IPS-18c (cell line): ENCODE data around the gene FOXE1.

Source experiments
- H3K4me3 ChIP-seq: 2 replicates; pipeline ENCODE4 v1.7.0; 2013; ENCODE audit warnings: low read depth, mild to moderate bottlenecking, low read length, moderate library complexity; ENCODE audit not compliant: insufficient read depth
- H3K9me3 ChIP-seq: one replicate; pipeline ENCODE4 v1.6.1; 2013; ENCODE audit warnings: mild to moderate bottlenecking, low read length, moderate library complexity; ENCODE audit not compliant: control insufficient read depth, insufficient read depth

The FOXE1 gene

DNA sequence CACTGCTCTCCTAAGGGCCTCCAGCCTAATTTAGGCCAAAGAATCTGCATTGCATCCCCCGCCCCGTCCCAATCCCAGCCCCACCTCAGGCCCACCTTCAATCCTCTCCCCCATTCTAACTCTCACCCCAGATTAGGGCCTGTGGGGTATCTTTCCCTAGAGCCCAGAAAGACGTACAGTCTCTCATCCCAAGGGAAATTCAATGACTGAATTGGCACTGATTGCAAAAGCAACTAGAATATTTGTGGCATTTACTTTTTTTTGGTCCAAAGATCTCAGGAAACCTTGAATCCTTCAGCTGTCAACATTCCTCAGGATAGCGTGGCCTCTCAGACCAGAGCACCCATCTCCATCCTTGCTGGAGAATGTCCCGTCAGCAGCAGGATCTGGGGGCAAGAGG is 38.7 kb downstream of the FOXE1 start:
- Histone ChIP-seq H3K9me3 (peaks cover 2% of the 10 kb centered on the region), H3K4me3 (no peak overlapping the region)

DNA sequence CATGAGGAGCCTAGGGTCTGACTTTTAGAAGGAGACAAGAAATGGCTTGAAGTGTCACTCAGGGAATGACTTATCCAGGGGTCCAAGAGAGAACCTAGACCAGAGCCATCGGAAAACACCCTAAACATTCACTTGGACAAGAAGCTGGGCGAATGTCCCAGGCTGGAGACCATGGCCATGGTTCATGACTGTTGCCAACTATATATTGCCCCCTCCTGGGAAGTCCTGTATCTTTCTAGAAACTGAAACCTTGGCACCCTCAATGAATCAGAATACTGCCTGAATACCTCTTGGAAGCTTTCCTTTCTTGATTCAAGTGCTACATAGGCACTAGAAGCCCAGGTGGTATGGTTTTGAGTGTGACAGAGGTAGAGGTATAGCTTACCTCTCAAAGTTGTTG is 39.4 kb downstream of the FOXE1 start:
- Histone ChIP-seq H3K9me3 (peaks cover 2% of the 10 kb centered on the region), H3K4me3 (no peak overlapping the region)

- no peaks in the 10 kb centered on the region for H3K9me3 ChIP-seq
- H3K4me3 ChIP-seq = no peak overlapping the region
These were observed 42.2 kb downstream of the FOXE1 start for GRCh38 chr9:97895211-97895610.

DNA sequence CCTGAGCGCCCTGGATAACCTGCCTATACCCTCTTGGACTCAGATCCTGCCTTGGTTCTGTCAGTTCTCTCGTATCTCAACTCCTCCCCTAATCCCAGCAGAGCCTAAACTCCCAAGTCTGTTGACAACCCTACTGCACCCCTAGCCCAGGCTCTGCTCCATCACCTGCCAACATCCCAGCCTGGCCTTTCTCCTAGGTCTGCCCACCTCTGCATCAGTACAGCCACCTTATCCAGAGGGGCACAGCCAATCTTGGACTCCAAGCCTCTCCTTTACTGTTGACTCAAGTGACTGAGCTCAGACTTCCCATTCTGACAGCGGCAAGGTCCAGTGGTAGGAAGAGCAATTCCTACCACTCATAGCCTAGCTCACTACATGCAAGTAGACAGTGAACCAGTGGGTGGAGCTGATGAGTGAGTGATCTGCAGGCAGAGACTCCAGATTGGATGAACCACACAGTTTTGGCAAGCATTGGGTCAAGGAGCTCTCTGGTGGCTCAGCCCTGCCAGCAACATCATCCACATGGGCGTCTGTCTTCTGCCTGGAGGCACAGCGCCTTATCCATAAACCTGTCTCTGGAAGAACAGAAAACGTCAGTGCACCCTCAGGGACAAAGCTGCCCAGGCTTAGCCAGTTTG is 42.8 kb downstream of the FOXE1 start:
- no peak overlapping the region for H3K4me3 ChIP-seq

DNA sequence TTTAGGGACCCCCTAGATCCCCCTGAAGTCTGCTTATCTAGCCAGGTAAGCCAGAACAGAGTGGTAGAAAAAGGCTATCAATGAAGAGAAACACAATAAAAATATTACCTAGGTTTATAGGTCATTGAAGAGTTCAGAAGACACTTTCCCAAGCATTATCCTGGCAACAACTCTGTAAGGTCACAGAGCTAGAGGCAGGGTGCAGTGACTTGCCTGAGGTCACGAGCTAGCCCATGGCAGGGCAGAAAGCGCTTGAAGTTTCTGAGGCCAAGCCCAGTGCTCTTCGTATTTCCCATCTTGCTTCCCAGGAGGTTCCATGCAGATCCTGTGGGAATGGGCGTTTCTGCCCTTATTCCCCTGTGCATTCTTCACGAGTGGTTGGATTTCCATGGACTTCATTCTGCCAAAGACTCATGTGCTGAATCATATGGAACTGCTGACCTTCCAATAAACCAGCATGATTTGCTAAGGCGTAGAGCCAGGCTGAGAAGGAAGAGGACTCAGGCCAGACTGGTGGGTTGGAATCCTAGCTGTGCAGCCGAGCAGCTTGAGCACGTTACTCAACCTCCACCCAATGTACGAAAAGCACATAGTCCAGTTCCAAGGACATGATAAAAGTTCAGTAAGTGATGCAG is 47.2 kb downstream of the FOXE1 start:
- Histone ChIP-seq H3K9me3 (no peaks in the 10 kb centered on the region), H3K4me3 (no peak overlapping the region)

More for the DNA sequence above, 42.8 kb downstream of the FOXE1 start:
- no peaks in the 10 kb centered on the region for H3K9me3 ChIP-seq

GRCh38 chr9:97900738-97901565 is 47.9 kb downstream of the FOXE1 start:
- H3K9me3 ChIP-seq = no peaks in the 10 kb centered on the region
- no peak overlapping the region for H3K4me3 ChIP-seq

DNA sequence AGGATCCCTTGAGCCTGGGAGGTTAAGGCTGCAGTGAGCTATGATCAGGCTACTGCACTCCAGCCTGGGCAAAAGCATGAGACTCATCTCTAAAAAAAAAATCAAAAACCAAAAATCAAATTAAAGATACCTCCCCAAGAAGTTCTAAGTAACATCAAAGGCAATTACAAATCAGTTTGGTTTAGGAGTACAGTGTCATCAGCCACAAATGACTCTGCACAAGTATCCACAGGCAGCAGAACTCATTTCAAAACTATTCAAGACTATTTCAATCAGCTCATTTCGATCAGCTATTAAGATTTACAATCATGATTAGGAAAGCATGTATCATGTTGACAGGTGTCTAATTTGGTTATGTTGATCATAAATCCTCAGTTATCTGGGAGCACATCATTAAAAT is 50.2 kb downstream of the FOXE1 start:
- no peak overlapping the region for H3K4me3 ChIP-seq
- H3K9me3 ChIP-seq = no peaks in the 10 kb centered on the region

DNA sequence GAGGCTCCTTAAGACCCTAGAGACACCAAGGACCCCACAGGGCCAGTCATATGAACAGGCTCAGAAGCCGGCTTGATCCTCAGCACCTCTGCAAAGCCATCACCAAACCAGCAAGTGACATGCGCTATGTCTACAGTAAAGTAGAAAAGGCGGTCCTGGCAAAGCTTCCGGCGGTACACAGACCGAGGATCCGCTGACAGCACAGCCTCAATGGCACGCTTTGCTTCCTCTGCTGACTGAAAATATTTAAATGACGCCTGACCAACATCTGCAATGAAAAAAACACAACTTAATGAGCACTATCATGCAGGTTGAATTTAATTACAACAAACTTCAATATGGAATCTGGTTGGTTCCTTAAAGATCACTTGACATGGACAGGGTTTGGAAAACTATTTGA is 51.7 kb downstream of the FOXE1 start:
- Histone ChIP-seq H3K4me3 (no peak overlapping the region), H3K9me3 (no peaks in the 10 kb centered on the region)

- Histone ChIP-seq H3K9me3 (no peaks in the 10 kb centered on the region), H3K4me3 (no peak overlapping the region)
These were observed 52.2 kb downstream of the FOXE1 start for GRCh38 chr9:97905228-97905627.
